Nephron progenitor cell (in vitro differentiated cells): ENCODE data around the gene EGFL8.

Experiments
- DNase-seq: peaks from one replicate; pipeline ENCODE4 v3.0.0; 2021
- H3K27ac Mint-ChIP-seq: 2 replicates; pipeline ENCODE4 v1.8.0; 2021; ENCODE audit warnings: mild to moderate bottlenecking, moderate library complexity, mixed read lengths
- H3K27me3 Mint-ChIP-seq: 2 replicates; pipeline ENCODE4 v1.8.0; 2021; ENCODE audit warnings: mild to moderate bottlenecking, low read depth, mixed read lengths; ENCODE audit not compliant: poor library complexity
- H3K36me3 Mint-ChIP-seq: 2 replicates; pipeline ENCODE4 v1.8.0; 2021; ENCODE audit warnings: low read depth, mixed read lengths
- H3K4me1 Mint-ChIP-seq: 2 replicates; pipeline ENCODE4 v1.8.0; 2021; ENCODE audit warnings: mixed read lengths
- H3K4me3 Mint-ChIP-seq: 2 replicates; pipeline ENCODE4 v1.8.0; 2021; ENCODE audit warnings: mild to moderate bottlenecking, moderate library complexity, mixed read lengths
- H3K9me3 Mint-ChIP-seq: 2 replicates; pipeline ENCODE4 v1.8.0; 2021; ENCODE audit warnings: mild to moderate bottlenecking, moderate library complexity, mixed read lengths
- TF ChIP-seq, protein P1 (sequence below): fragments of 200-600 bp; sonication (generic); IDR thresholded peaks from 2 replicates; pipeline ENCODE4 v1.5.0; 2021; ENCODE audit warnings: antibody characterized with exemption

Gene EGFL8

GRCh38 chr6:32147401-32148132 is 16.8 kb upstream of the EGFL8 start:
- Mint-ChIP-seq H3K4me1 (peaks cover 62% of the 10 kb centered on the region), H3K4me3 (peak overlapping the region; percentile 77), H3K27me3 (peaks cover 60% of the 10 kb centered on the region), H3K36me3 (peaks cover 11% of the 10 kb centered on the region), H3K27ac (no peak overlapping the region), H3K9me3 (peaks cover 8% of the 10 kb centered on the region)
- TF ChIP-seq, protein P1, sequence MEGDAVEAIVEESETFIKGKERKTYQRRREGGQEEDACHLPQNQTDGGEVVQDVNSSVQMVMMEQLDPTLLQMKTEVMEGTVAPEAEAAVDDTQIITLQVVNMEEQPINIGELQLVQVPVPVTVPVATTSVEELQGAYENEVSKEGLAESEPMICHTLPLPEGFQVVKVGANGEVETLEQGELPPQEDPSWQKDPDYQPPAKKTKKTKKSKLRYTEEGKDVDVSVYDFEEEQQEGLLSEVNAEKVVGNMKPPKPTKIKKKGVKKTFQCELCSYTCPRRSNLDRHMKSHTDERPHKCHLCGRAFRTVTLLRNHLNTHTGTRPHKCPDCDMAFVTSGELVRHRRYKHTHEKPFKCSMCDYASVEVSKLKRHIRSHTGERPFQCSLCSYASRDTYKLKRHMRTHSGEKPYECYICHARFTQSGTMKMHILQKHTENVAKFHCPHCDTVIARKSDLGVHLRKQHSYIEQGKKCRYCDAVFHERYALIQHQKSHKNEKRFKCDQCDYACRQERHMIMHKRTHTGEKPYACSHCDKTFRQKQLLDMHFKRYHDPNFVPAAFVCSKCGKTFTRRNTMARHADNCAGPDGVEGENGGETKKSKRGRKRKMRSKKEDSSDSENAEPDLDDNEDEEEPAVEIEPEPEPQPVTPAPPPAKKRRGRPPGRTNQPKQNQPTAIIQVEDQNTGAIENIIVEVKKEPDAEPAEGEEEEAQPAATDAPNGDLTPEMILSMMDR = no peak
- no peak for DNase-seq

- Mint-ChIP-seq H3K4me1 (peaks cover 70% of the 10 kb centered on the region), H3K27me3 (peaks cover 64% of the 10 kb centered on the region), H3K9me3 (peaks cover 8% of the 10 kb centered on the region), H3K27ac (no peak overlapping the region), H3K4me3 (peak overlapping the region; percentile 77), H3K36me3 (peaks cover 11% of the 10 kb centered on the region)
- TF ChIP-seq, protein P1 = no peak
- DNase-seq = no peak
Observed at GRCh38 chr6:32148289-32149091, 15.9 kb upstream of the EGFL8 start.

DNA sequence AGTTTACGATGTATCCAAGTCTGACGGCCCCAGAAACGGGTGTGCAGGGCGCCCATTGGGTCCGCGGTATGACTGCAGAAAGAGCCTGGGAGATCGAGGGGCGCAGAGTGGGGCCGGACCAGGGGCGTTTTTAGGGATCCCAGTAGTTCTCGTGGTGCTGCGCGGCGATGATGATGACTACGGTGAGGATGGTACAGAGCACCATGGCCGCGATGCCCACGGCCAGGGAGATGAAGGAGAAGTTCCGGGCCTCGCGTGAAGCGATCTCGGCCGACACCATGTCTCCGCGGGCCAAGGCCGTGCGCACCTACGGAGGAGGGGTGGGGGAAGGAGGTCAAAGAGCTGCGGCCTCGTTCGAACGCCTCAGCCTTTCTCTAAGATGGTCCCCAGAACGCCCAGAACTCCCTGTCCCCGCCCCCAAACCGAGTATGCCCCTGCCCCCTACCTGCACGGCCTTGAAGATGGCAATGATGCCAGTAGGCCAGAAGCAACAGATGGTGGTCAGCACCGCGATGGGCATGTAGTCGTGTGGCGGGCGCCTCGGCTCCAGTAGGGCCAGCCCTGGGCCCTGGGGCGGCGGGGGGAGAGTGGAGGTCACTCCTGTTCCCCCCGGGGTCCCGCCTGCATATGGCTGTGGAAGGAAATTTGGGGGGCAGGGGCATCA is 15.2 kb upstream of the EGFL8 start:
- TF ChIP-seq, protein P1 = no peak
- Mint-ChIP-seq H3K9me3 (peaks cover 8% of the 10 kb centered on the region), H3K4me3 (peak overlapping the region; percentile 77), H3K36me3 (peaks cover 11% of the 10 kb centered on the region), H3K27me3 (peaks cover 64% of the 10 kb centered on the region), H3K4me1 (peaks cover 75% of the 10 kb centered on the region), H3K27ac (no peak overlapping the region)
- DNase-seq = no peak

- Mint-ChIP-seq H3K27me3 (peaks cover 64% of the 10 kb centered on the region), H3K9me3 (peaks cover 8% of the 10 kb centered on the region), H3K4me1 (peaks cover 85% of the 10 kb centered on the region), H3K36me3 (peaks cover 12% of the 10 kb centered on the region), H3K4me3 (peak overlapping the region; percentile 95), H3K27ac (no peak overlapping the region)
- TF ChIP-seq, protein P1 = no peak
- no peak for DNase-seq
Observed at GRCh38 chr6:32149932-32150870, 14.2 kb upstream of the EGFL8 start.

- Mint-ChIP-seq H3K4me1 (peaks cover 84% of the 10 kb centered on the region), H3K9me3 (peaks cover 8% of the 10 kb centered on the region), H3K36me3 (peaks cover 16% of the 10 kb centered on the region), H3K27me3 (peaks cover 61% of the 10 kb centered on the region), H3K4me3 (peak overlapping the region; percentile 95), H3K27ac (no peak overlapping the region)
- DNase-seq = no peak
- TF ChIP-seq, protein P1 = no peak
Observed at GRCh38 chr6:32151181-32151862, 13.1 kb upstream of the EGFL8 start.
